Measurements from ENCODE around the gene ANXA5. TPM values are rescaled to one million over a fixed set of nuclear protein-coding genes. Genes with fewer than 3 reads are reported as not detected.

Gene ANXA5
- total and polyA plus RNA-seq, 2 of the 4 experiments (the other 2 are of a cell fraction) = 780 to 1,448 TPM

DNA sequence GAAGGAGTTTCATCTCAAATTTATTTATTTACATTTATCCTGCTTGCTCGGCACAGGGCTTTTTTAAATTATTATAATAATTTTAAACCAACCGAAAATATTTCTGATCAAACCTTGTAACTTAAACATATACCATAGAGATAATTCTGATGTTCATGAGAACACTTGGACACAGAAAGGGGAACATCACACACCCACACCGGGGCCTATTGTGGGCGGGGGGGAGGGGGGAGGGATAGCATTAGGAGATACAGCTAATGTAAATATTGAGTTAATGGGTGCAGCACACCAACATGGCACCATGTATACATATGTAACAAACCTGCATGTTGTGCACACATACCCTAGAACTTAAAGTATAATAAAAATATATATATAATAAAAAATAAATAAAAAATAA, 2.9 kb downstream of the ANXA5 start:
- Histone ChIP-seq H3K4me3 (ENCODE audit: insufficient read depth, low read depth, low read length) (peak overlapping the region; percentile 41; the same call in 1 of the 2 replicates), H3K27ac (ENCODE audit: insufficient read depth, low read length) (peak overlapping the region; percentile 24; the same call in 1 of the 2 replicates), H4K8ac (ENCODE audit: low read depth in 2 of 2, low read length in 2 of 2) (no peak overlapping the region), H3K9me1 (ENCODE audit: insufficient read depth, low read length) (peaks cover 15% of the 10 kb centered on the region), H3K4me2 (ENCODE audit: low read depth, low read length) (peak overlapping the region; percentile 89), H3K18ac (ENCODE audit: low read depth, low read length) (peak overlapping the region; percentile 42; the same call in 1 of the 2 replicates), H3K36me3 (ENCODE audit: control insufficient read depth, insufficient read depth, low read length) (peaks cover 15% of the 10 kb centered on the region), H2BK5ac (ENCODE audit: low read depth, low read length, poor library complexity, severe bottlenecking) (peak overlapping the region; percentile 52), H3K14ac (replicated peaks; ENCODE audit: low read depth, low read length) (no peak overlapping the region), H4K5ac (ENCODE audit: low read depth, low read length) (no peak overlapping the region), H3K56ac (ENCODE audit: extremely low read depth, insufficient read depth, low read length) (no peak overlapping the region), H3K23ac (ENCODE audit: low read depth, low read length) (no peak overlapping the region), H3K4ac (ENCODE audit: low read depth, low read length) (no peak overlapping the region), H3K27me3 (ENCODE audit: control insufficient read depth, insufficient read depth, low read length) (no peaks in the 10 kb centered on the region), H2AK9ac (replicated peaks; ENCODE audit: low read depth, low read length, poor library complexity) (no peak overlapping the region), H2AFZ (replicated peaks; ENCODE audit: low read length, poor library complexity) (no peak overlapping the region), H3K9me3 (ENCODE audit: control insufficient read depth, insufficient read depth, low read length) (no peaks in the 10 kb centered on the region), H2BK20ac (ENCODE audit: low read depth, low read length) (no peak overlapping the region), H2BK120ac (ENCODE audit: low read depth, low read length) (no peak overlapping the region), H3K9ac (ENCODE audit: low read depth, low read length) (peak overlapping the region; percentile 59; the same call in 1 of the 2 replicates), H4K20me1 (ENCODE audit: insufficient read depth, low read length) (peaks cover 56% of the 10 kb centered on the region), H2AK5ac (ENCODE audit: low read depth, low read length) (no peak overlapping the region), H3K79me1 (ENCODE audit: low read depth in 1 of 2, low read length in 2 of 2) (peaks cover 12 to 34% of the 10 kb centered on the region in 2 experiments), H4K91ac (ENCODE audit: insufficient read depth, low read depth, low read length) (no peak overlapping the region), H2BK15ac (ENCODE audit: low read depth, low read length) (no peak overlapping the region), H3K4me1 (ENCODE audit: control insufficient read depth, insufficient read depth, low read length) (peaks cover 19% of the 10 kb centered on the region)
- ChIA-PET CTCF (no interaction called here), POLR2A (ENCODE audit: unreplicated experiment) (interaction anchor here (0.6 kb wide), 1 partner anchor 16 kb away, joined by 10 read pairs; no protein-coding TSS in a partner anchor)
- dilution Hi-C loops (cut with HindIII; ENCODE audit: low sequenced_read_pairs, unreplicated experiment) = no loop called here
- ATAC-seq (ENCODE audit: low read depth) = no peak
- TF ChIP-seq, protein P1, sequence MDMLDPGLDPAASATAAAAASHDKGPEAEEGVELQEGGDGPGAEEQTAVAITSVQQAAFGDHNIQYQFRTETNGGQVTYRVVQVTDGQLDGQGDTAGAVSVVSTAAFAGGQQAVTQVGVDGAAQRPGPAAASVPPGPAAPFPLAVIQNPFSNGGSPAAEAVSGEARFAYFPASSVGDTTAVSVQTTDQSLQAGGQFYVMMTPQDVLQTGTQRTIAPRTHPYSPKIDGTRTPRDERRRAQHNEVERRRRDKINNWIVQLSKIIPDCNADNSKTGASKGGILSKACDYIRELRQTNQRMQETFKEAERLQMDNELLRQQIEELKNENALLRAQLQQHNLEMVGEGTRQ (IDR thresholded peaks at IDR 0.05; ENCODE audit: low read depth, low read length) = no peak
- TF ChIP-seq FOS (IDR thresholded peaks at IDR 0.05; ENCODE audit: low read depth, low read length) (no peak), POLR2A (IDR thresholded peaks at IDR 0.05; ENCODE audit: low read depth, low read length) (no peak)
- no peak for DNase-seq
- no TSS peak for BruUV-seq (replicated peaks)
- no CpG with 5 or more reads among the region's 4 CpGs for WGBS, 2 experiments (ENCODE audit: extremely low coverage in 2 of 2, insufficient read length in 1 of 2)
- in situ Hi-C loops (cut with MboI; ENCODE audit: low sequenced_read_pairs) = no loop called here
- intact Hi-C loops (cut with micrococcal nuclease) = no loop called here
